Stomach smooth muscle (tissue), 2 donors: ENCODE results near the gene ZNF362.

ENCODE experiments used
- H3K27ac ChIP-seq: one replicate; pipeline ENCODE4 v1.7.0; 2013; ENCODE audit warnings: mild to moderate bottlenecking, low read length, inconsistent platforms
- H3K27me3 ChIP-seq, 2 donors: one replicate each; pipeline ENCODE4 v1.7.0; 2013; ENCODE audit warnings: low read length in 2 of 2; ENCODE audit not compliant: insufficient read depth in 2 of 2, control insufficient read depth in 1 of 2
- H3K36me3 ChIP-seq, 2 donors: one replicate each; pipeline ENCODE4 v1.7.0; 2013; ENCODE audit warnings: low read length in 2 of 2; ENCODE audit not compliant: control insufficient read depth in 2 of 2, insufficient read depth in 2 of 2
- H3K4me1 ChIP-seq: one replicate; pipeline ENCODE4 v1.7.0; 2013; ENCODE audit warnings: low read length; ENCODE audit not compliant: control insufficient read depth, insufficient read depth
- H3K4me3 ChIP-seq, 2 donors: one replicate each; pipeline ENCODE4 v1.7.0; 2013; ENCODE audit warnings: low read length in 2 of 2
- H3K9ac ChIP-seq, 2 donors: one replicate each; pipeline ENCODE4 v1.7.0; 2013; ENCODE audit warnings: low read length in 2 of 2, mild to moderate bottlenecking in 1 of 2
- H3K9me3 ChIP-seq, 2 donors: one replicate each; pipeline ENCODE4 v1.7.0; 2013; ENCODE audit warnings: low read length in 2 of 2; ENCODE audit not compliant: control insufficient read depth in 2 of 2
- donor health status: healthy.
- donor health status: Pancreatic carcinoma.

The ZNF362 gene

GRCh38 chr1:33326785-33327184, 70.5 kb downstream of the ZNF362 start:
- peaks cover 84 to 91% of the 10 kb centered on the region in 2 donors for H3K36me3 ChIP-seq
- no peaks in the 10 kb centered on the region for H3K27me3 ChIP-seq
- peaks cover 13% of the 10 kb centered on the region for H3K4me1 ChIP-seq
- H3K27ac ChIP-seq: no peak overlapping the region
- H3K4me3 ChIP-seq: no peak overlapping the region
- H3K9me3 ChIP-seq: no peaks in the 10 kb centered on the region
- H3K9ac ChIP-seq: no peak overlapping the region

- Histone ChIP-seq H3K27me3 (no peaks in the 10 kb centered on the region), H3K27ac (peak overlapping the region; percentile 24), H3K9ac (no peak overlapping the region), H3K9me3 (no peaks in the 10 kb centered on the region), H3K4me1 (peaks cover 23% of the 10 kb centered on the region), H3K36me3 (peaks cover 90 to 97% of the 10 kb centered on the region in 2 donors), H3K4me3 (no peak overlapping the region)
Measured at GRCh38 chr1:33327587-33328325, 71.5 kb downstream of the ZNF362 start.

- Histone ChIP-seq H3K27me3 (no peaks in the 10 kb centered on the region), H3K9ac (no peak overlapping the region), H3K27ac (peak overlapping the region; percentile 24), H3K36me3 (peaks cover 81 to 92% of the 10 kb centered on the region in 2 donors), H3K4me3 (no peak overlapping the region), H3K4me1 (peaks cover 33% of the 10 kb centered on the region), H3K9me3 (no peaks in the 10 kb centered on the region)
Measured at GRCh38 chr1:33328817-33329216, 72.5 kb downstream of the ZNF362 start.

- Histone ChIP-seq H3K36me3 (peaks cover 73 to 83% of the 10 kb centered on the region in 2 donors), H3K4me1 (peaks cover 42% of the 10 kb centered on the region), H3K27me3 (no peaks in the 10 kb centered on the region), H3K27ac (no peak overlapping the region), H3K9me3 (no peaks in the 10 kb centered on the region), H3K4me3 (no peak overlapping the region), H3K9ac (no peak overlapping the region)
Measured at GRCh38 chr1:33329600-33330305, 73.5 kb downstream of the ZNF362 start.

- H3K36me3 ChIP-seq: peaks cover 66 to 76% of the 10 kb centered on the region in 2 donors
- peaks cover 47% of the 10 kb centered on the region for H3K4me1 ChIP-seq
- no peak overlapping the region for H3K9ac ChIP-seq
Measured at GRCh38 chr1:33330361-33330890, 74.1 kb downstream of the ZNF362 start.

GRCh38 chr1:33330906-33331305, 74.6 kb downstream of the ZNF362 start:
- H3K36me3 ChIP-seq: peaks cover 61 to 72% of the 10 kb centered on the region in 2 donors
- peaks cover 47% of the 10 kb centered on the region for H3K4me1 ChIP-seq
- H3K27me3 ChIP-seq: no peaks in the 10 kb centered on the region
- peak overlapping the region; percentile 18 for H3K27ac ChIP-seq
- H3K4me3 ChIP-seq: no peak overlapping the region
- no peaks in the 10 kb centered on the region for H3K9me3 ChIP-seq
- H3K9ac ChIP-seq: no peak overlapping the region

More at GRCh38 chr1:33330361-33330890, 74.1 kb downstream of the ZNF362 start:
- Histone ChIP-seq H3K9me3 (no peaks in the 10 kb centered on the region), H3K27ac (peak overlapping the region; percentile 18), H3K27me3 (no peaks in the 10 kb centered on the region), H3K4me3 (no peak overlapping the region)

GRCh38 chr1:33331444-33332356, 75.4 kb downstream of the ZNF362 start:
- Histone ChIP-seq H3K4me1 (peaks cover 50% of the 10 kb centered on the region), H3K36me3 (peaks cover 55 to 64% of the 10 kb centered on the region in 2 donors), H3K9me3 (no peaks in the 10 kb centered on the region), H3K9ac (peak overlapping the region in 1 of 2 donors; percentile 13), H3K4me3 (no peak overlapping the region), H3K27me3 (no peaks in the 10 kb centered on the region), H3K27ac (peak overlapping the region; percentile 79)

- H3K27me3 ChIP-seq: no peaks in the 10 kb centered on the region
- H3K36me3 ChIP-seq: peaks cover 50 to 57% of the 10 kb centered on the region in 2 donors
- peak overlapping the region; percentile 41 to 60 for H3K9ac ChIP-seq
- H3K27ac ChIP-seq: peak overlapping the region; percentile 79
- H3K4me3 ChIP-seq: no peak overlapping the region
- no peaks in the 10 kb centered on the region for H3K9me3 ChIP-seq
- H3K4me1 ChIP-seq: peaks cover 47% of the 10 kb centered on the region
Measured at GRCh38 chr1:33332357-33332789, 76.1 kb downstream of the ZNF362 start.

GRCh38 chr1:33332881-33333280, 76.6 kb downstream of the ZNF362 start:
- Histone ChIP-seq H3K9me3 (no peaks in the 10 kb centered on the region), H3K4me3 (no peak overlapping the region), H3K9ac (peak overlapping the region; percentile 41 to 60), H3K4me1 (peaks cover 42% of the 10 kb centered on the region), H3K27me3 (no peaks in the 10 kb centered on the region), H3K36me3 (peaks cover 45 to 53% of the 10 kb centered on the region in 2 donors), H3K27ac (peak overlapping the region; percentile 79)

- no peaks in the 10 kb centered on the region for H3K27me3 ChIP-seq
- H3K27ac ChIP-seq: peak overlapping the region; percentile 79
- H3K4me3 ChIP-seq: no peak overlapping the region
- H3K9me3 ChIP-seq: no peaks in the 10 kb centered on the region
- H3K36me3 ChIP-seq: peaks cover 34 to 42% of the 10 kb centered on the region in 2 donors
- peaks cover 53% of the 10 kb centered on the region for H3K4me1 ChIP-seq
- H3K9ac ChIP-seq: no peak overlapping the region
Measured at GRCh38 chr1:33334081-33334552, 77.8 kb downstream of the ZNF362 start.
